K562 (cell line): ENCODE data around the gene CNOT6L. TPM values are rescaled to one million over a fixed set of nuclear protein-coding genes. Genes with fewer than 3 reads are reported as not detected.

Experiments used
- ATAC-seq: fragments of 200-7000 bp; cut with Tn5 transposase; 3 replicates; pipeline ENCODE4 v1.9.1; 2020; ENCODE audit warnings: moderate library complexity
- BruUV-seq: library from RNA; stranded (reverse); fragments of 400-500 nt; replicated peaks from 2 replicates; lab custom pipeline; 2021; lab: Mats Ljungman, UMichigan
- CTCF ChIA-PET: fragments of 300-600 bp; formaldehyde crosslinking; extraction: SDS; loops from one replicate; lab custom pipeline; 2021; ENCODE audit warnings: low intra/inter-chr PET ratio; lab: Yijun Ruan, JAX
- POLR2A ChIA-PET: fragments of 300-600, 350-650 bp; sonication (Branson Sonifier 250); formaldehyde crosslinking; extraction: SDS; loops from one replicate; lab custom pipeline; 2021; ENCODE audit warnings: antibody characterized with exemption, inconsistent platforms; lab: Yijun Ruan, JAX
- DNase-seq, 4 experiments: peaks; one replicate each; pipeline versions ENCODE4 v3.0.0 to v3.0.0-alpha.2; 2011 to 2018; ENCODE audit warnings: low spot score in 3 of 4, mixed read lengths in 3 of 4; ENCODE audit errors: extremely low read depth in 1 of 4
- FAIRE-seq: peaks from 2 replicates; lab custom pipeline; 2011; peaks lifted over from hg19 to GRCh38; lab: Jason Lieb, UNC
- H2AFZ ChIP-seq: 2 replicates; pipeline ENCODE4 v1.6.0; 2011; ENCODE audit warnings: low read depth, low read length, control low read depth, inconsistent platforms
- H3K27ac ChIP-seq: fragments of 200-600 bp; 3 replicates; pipeline ENCODE4 v1.8.0; 2011; ENCODE audit warnings: low read depth, mild to moderate bottlenecking, control low read depth, inconsistent platforms, low read length, moderate library complexity, mixed read lengths; ENCODE audit errors: extremely low read depth
- H3K27me3 ChIP-seq, 2 experiments: fragments of 300-600 bp in 1 of 2; 2 replicates in 1 of 2; 3 replicates in 1 of 2; pipeline versions ENCODE4 v1.6.0 to v1.8.0; 2011; ENCODE audit warnings: inconsistent platforms in 2 of 2, low read length in 2 of 2, mild to moderate bottlenecking in 1 of 2, mixed read lengths in 1 of 2, moderate library complexity in 1 of 2; ENCODE audit not compliant: control insufficient read depth in 2 of 2, insufficient read depth in 2 of 2
- H3K36me3 ChIP-seq: fragments of 300-600 bp; 3 replicates; pipeline ENCODE4 v1.8.0; 2011; ENCODE audit warnings: mild to moderate bottlenecking, low read length, inconsistent platforms; ENCODE audit not compliant: control insufficient read depth, insufficient read depth
- H3K4me1 ChIP-seq, 2 experiments: fragments of 200-600 bp in 1 of 2; replicated peaks in 1 of 2; 2 replicates in 1 of 2; 3 replicates in 1 of 2; pipeline versions ENCODE4 v1.5.1 to v1.8.0; 2011; ENCODE audit warnings: inconsistent platforms in 2 of 2, low read length in 2 of 2, mild to moderate bottlenecking in 1 of 2, mixed read lengths in 1 of 2, moderate library complexity in 1 of 2; ENCODE audit not compliant: control insufficient read depth in 2 of 2, insufficient read depth in 2 of 2
- H3K4me2 ChIP-seq: 2 replicates; pipeline ENCODE4 v1.6.1; 2011; ENCODE audit warnings: low read length, control low read depth, inconsistent platforms, mixed read lengths; ENCODE audit not compliant: insufficient read depth
- H3K4me3 ChIP-seq: fragments of 200-600 bp; sonication (generic), shearing (Covaris generic); 2 replicates; pipeline ENCODE4 v1.5.1; 2016; ENCODE audit warnings: control low read depth, inconsistent platforms
- H3K79me2 ChIP-seq: fragments of 200-600 bp; 3 replicates; pipeline ENCODE4 v1.8.0; 2011; ENCODE audit warnings: low read length, inconsistent platforms; ENCODE audit not compliant: control insufficient read depth, insufficient read depth
- H3K9ac ChIP-seq, 2 experiments: 2 replicates each; pipeline versions ENCODE4 v1.6.0 to v1.6.1; 2011; ENCODE audit warnings: low read depth in 2 of 2, low read length in 2 of 2, control low read depth in 1 of 2, inconsistent platforms in 1 of 2, mild to moderate bottlenecking in 1 of 2, mixed read lengths in 1 of 2; ENCODE audit not compliant: insufficient read depth in 1 of 2
- H3K9me1 ChIP-seq: one replicate; pipeline ENCODE4 v1.6.0; 2011; ENCODE audit warnings: inconsistent platforms, mild to moderate bottlenecking, low read length, moderate library complexity; ENCODE audit not compliant: control insufficient read depth, insufficient read depth
- H3K9me3 ChIP-seq: replicated peaks from 2 replicates; pipeline ENCODE4 v1.5.1; 2011; ENCODE audit warnings: low read depth, low read length, inconsistent platforms; ENCODE audit not compliant: control insufficient read depth, insufficient read depth
- H4K20me1 ChIP-seq: replicated peaks from 2 replicates; pipeline ENCODE4 v1.6.1; 2011; ENCODE audit warnings: low read length, inconsistent platforms, mixed read lengths; ENCODE audit not compliant: control insufficient read depth, insufficient read depth
- ETV6 ChIP-seq, 3 experiments: fragments of 150-350 bp in 1 of 3; sonication (generic) in 1 of 3; formaldehyde crosslinking in 1 of 3; IDR thresholded peaks; 2 replicates each; pipeline versions ENCODE4 v1.6.1 to v1.8.0; 2014 to 2022; ENCODE audit warnings: borderline replicate concordance in 2 of 3, low read depth in 2 of 3, antibody characterized with exemption in 1 of 3, low read length in 1 of 3, mild to moderate bottlenecking in 1 of 3, missing genetic modification reagents in 1 of 3
- HDAC6 ChIP-seq: IDR thresholded peaks from 2 replicates; pipeline ENCODE4 v1.6.1; 2012; ENCODE audit warnings: low read depth, mild to moderate bottlenecking, control low read depth, inconsistent platforms, low read length, moderate library complexity
- WGBS: fragments of 100-300 bp; shearing (Covaris generic); methylation state at CpG from one replicate; pipeline ENCODE4 v1.1.6; 2016; ENCODE audit warnings: low coverage, mixed read lengths; ENCODE audit not compliant: insufficient coverage; ENCODE audit errors: missing lambda C conversion rate; 5-methylcytosine and 5-hydroxymethylcytosine counted together
- in situ Hi-C: fragments of 300-500 bp; cut with MboI; formaldehyde crosslinking; loops from 4 replicates; pipeline ENCODE4 v1.15.0; 2018; ENCODE audit warnings: inconsistent platforms, mixed read lengths
- intact Hi-C: fragments of 100-400 bp; cut with micrococcal nuclease; formaldehyde crosslinking; loops from 2 replicates; pipeline ENCODE4 v1.14.2; 2022
- polyA plus RNA-seq, 8 experiments: library from polyadenylated mRNA; depleted of rRNA in 4 of 8; stranded (reverse) in 5 of 8; unstranded in 3 of 8; fragments of >200 nt; fragmentation: Nextera tagmentation in 2 of 8; fragmentation: Illumina TruSeq in 1 of 8; extraction: Ambion mirVana in 2 of 8; extraction: Trizol in 1 of 8; gene quantifications; 2 replicates each; pipeline versions ENCODE4 v1.2.1 to v1.2.3, GENCODE V29; 2011 to 2014; ENCODE audit warnings: inconsistent platforms in 1 of 8, missing spikeins in 1 of 8
- total RNA-seq, 7 experiments: library from RNA; depleted of rRNA in 6 of 7; stranded (reverse); fragments of >200 nt in 6 of 7; fragmentation: Illumina TruSeq in 2 of 7; extraction: Trizol in 2 of 7; gene quantifications; 2 replicates each; pipeline versions ENCODE4 v1.2.1 to v1.2.3, GENCODE V29; 2011 to 2021; ENCODE audit warnings: low replicate concordance in 1 of 7
- TF ChIP-seq, protein P1 (sequence below): fragments of 250-450 bp; sonication (Bioruptor Pico); IDR thresholded peaks from 2 replicates; pipeline ENCODE4 v1.4.0; 2020
- TF ChIP-seq, protein P2 (sequence below), 2 experiments: fragments of 450-650 bp; conservative IDR thresholded peaks; 2 replicates each; pipeline ENCODE4 v1.6.1; 2017; ENCODE audit warnings: mild to moderate bottlenecking in 2 of 2, moderate library complexity in 2 of 2

The CNOT6L gene
- total and polyA plus RNA-seq, 9 of the 15 experiments (the other 6 are each of a cell fraction or from before 2014, with no cell fraction given) = 3.7 to 27.9 (median 6.5) TPM

DNA sequence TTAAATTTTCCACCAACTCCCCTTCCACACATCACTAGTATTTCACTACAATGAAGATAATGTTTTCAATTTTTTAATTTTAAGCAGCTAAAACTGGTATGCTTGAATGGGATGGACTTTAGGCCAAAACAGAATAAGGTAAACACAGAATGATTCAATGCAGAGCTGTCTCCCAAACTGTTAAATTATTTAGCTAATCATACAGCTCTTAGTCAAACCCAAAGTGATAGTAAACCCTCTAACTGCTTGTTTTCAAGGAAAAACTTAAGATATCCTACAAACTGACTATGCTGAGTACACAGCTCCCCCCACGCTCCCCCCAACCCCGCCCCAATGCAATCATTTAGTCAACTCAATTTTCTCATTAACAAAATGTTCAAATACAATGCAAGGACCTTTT, 30.2 kb downstream of the CNOT6L start:
- TF ChIP-seq HDAC6 (no peak), ETV6 (IDR thresholded peaks at IDR 0.05; ENCODE audit: borderline replicate concordance in 1 of 2, low read depth in 2 of 2, low read length in 1 of 2) (no peak), ETV6 (CRISPR knock-in tag; IDR thresholded peaks at IDR 0.05; ENCODE audit: borderline replicate concordance) (no peak)
- TF ChIP-seq, protein P1, sequence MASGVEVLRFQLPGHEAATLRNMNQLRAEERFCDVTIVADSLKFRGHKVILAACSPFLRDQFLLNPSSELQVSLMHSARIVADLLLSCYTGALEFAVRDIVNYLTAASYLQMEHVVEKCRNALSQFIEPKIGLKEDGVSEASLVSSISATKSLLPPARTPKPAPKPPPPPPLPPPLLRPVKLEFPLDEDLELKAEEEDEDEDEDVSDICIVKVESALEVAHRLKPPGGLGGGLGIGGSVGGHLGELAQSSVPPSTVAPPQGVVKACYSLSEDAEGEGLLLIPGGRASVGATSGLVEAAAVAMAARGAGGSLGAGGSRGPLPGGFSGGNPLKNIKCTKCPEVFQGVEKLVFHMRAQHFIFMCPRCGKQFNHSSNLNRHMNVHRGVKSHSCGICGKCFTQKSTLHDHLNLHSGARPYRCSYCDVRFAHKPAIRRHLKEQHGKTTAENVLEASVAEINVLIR (CRISPR knock-in tag) = no peak
- TF ChIP-seq, protein P2, sequence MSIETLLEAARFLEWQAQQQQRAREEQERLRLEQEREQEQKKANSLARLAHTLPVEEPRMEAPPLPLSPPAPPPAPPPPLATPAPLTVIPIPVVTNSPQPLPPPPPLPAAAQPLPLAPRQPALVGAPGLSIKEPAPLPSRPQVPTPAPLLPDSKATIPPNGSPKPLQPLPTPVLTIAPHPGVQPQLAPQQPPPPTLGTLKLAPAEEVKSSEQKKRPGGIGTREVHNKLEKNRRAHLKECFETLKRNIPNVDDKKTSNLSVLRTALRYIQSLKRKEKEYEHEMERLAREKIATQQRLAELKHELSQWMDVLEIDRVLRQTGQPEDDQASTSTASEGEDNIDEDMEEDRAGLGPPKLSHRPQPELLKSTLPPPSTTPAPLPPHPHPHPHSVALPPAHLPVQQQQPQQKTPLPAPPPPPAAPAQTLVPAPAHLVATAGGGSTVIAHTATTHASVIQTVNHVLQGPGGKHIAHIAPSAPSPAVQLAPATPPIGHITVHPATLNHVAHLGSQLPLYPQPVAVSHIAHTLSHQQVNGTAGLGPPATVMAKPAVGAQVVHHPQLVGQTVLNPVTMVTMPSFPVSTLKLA (conservative IDR thresholded peaks at IDR 0.05) = no peak
- intact Hi-C loops = no loop called here
- FAIRE-seq = no peak
- BruUV-seq = no TSS peak
- H4K20me1 ChIP-seq = no peaks in the 10 kb centered on the region
- ChIA-PET POLR2A (interaction anchor here (0.9 kb wide), 1 partner anchor 11 kb away, joined by 3 read pairs; no protein-coding TSS in a partner anchor), CTCF (no interaction called here)
- H3K4me3 ChIP-seq = no peak overlapping the region
- no peaks in the 10 kb centered on the region for H3K9me1 ChIP-seq
- ATAC-seq = no peak
- WGBS = 78% methylated on average over 1 of the region's 2 CpGs
- no peak overlapping the region for H3K27ac ChIP-seq
- H3K27me3 ChIP-seq = no peaks in the 10 kb centered on the region
- H3K4me1 ChIP-seq = no peaks in the 10 kb centered on the region; a peak in 1 of 5 replicates
- no peaks in the 10 kb centered on the region for H3K9me3 ChIP-seq
- H3K9ac ChIP-seq = no peak overlapping the region
- H3K79me2 ChIP-seq = peaks cover 33% of the 10 kb centered on the region
- H2AFZ ChIP-seq = no peak overlapping the region
- in situ Hi-C loops = no loop called here
- no peaks in the 10 kb centered on the region for H3K36me3 ChIP-seq
- no peak overlapping the region for H3K4me2 ChIP-seq
- no peak for DNase-seq
